ENCODE measurements around the gene FBN1.
A peak's percentile ranks its signal among the peaks of the same experiment; 100 is the strongest.

The FBN1 gene

GRCh38 chr15:48380198-48380597 is 265.3 kb downstream of the FBN1 start:
- no peaks in the 10 kb centered on the region for H3K36me3 ChIP-seq (ENCODE audit: control insufficient read depth, insufficient read depth, low read length, severe bottlenecking)
- DNase-seq (ENCODE audit: low read depth), result no peak

GRCh38 chr15:48375767-48376166 is 269.7 kb downstream of the FBN1 start:
- no peaks in the 10 kb centered on the region for H3K27me3 ChIP-seq (replicated peaks; ENCODE audit: control insufficient read depth, insufficient read depth, low read length)
- H3K4me1 ChIP-seq (ENCODE audit: control insufficient read depth, insufficient read depth, low read length), result peaks cover 34% of the 10 kb centered on the region
- H3K4me3 ChIP-seq (ENCODE audit: low read length), result no peak overlapping the region
- no peaks in the 10 kb centered on the region for H3K36me3 ChIP-seq (ENCODE audit: control insufficient read depth, insufficient read depth, low read length, severe bottlenecking)
- H3K9ac ChIP-seq (ENCODE audit: low read length), result no peak overlapping the region
- no peak for DNase-seq (ENCODE audit: low read depth)
- no peaks in the 10 kb centered on the region for H3K9me3 ChIP-seq (ENCODE audit: control insufficient read depth, low read length)

More at GRCh38 chr15:48380198-48380597, 265.3 kb downstream of the FBN1 start:
- Histone ChIP-seq H3K4me1 (ENCODE audit: control insufficient read depth, insufficient read depth, low read length) (peaks cover 16% of the 10 kb centered on the region), H3K27me3 (replicated peaks; ENCODE audit: control insufficient read depth, insufficient read depth, low read length) (no peaks in the 10 kb centered on the region), H3K9me3 (ENCODE audit: control insufficient read depth, low read length) (no peaks in the 10 kb centered on the region), H3K9ac (ENCODE audit: low read length) (no peak overlapping the region), H3K4me3 (ENCODE audit: low read length) (no peak overlapping the region)

GRCh38 chr15:48374472-48374871 is 271.0 kb downstream of the FBN1 start:
- Histone ChIP-seq H3K27me3 (replicated peaks; ENCODE audit: control insufficient read depth, insufficient read depth, low read length) (no peaks in the 10 kb centered on the region), H3K36me3 (ENCODE audit: control insufficient read depth, insufficient read depth, low read length, severe bottlenecking) (no peaks in the 10 kb centered on the region)

GRCh38 chr15:48373821-48374451 is 271.6 kb downstream of the FBN1 start:
- Histone ChIP-seq H3K36me3 (ENCODE audit: control insufficient read depth, insufficient read depth, low read length, severe bottlenecking) (no peaks in the 10 kb centered on the region), H3K9ac (ENCODE audit: low read length) (peak overlapping the region; percentile 3), H3K9me3 (ENCODE audit: control insufficient read depth, low read length) (no peaks in the 10 kb centered on the region), H3K4me1 (ENCODE audit: control insufficient read depth, insufficient read depth, low read length) (peaks cover 42% of the 10 kb centered on the region), H3K4me3 (ENCODE audit: low read length) (peak overlapping the region; percentile 58), H3K27me3 (replicated peaks; ENCODE audit: control insufficient read depth, insufficient read depth, low read length) (no peaks in the 10 kb centered on the region)
- DNase-seq (ENCODE audit: low read depth), result peak; percentile 86

More at GRCh38 chr15:48374472-48374871, 271.0 kb downstream of the FBN1 start:
- Histone ChIP-seq H3K9ac (ENCODE audit: low read length) (no peak overlapping the region), H3K4me1 (ENCODE audit: control insufficient read depth, insufficient read depth, low read length) (peaks cover 44% of the 10 kb centered on the region), H3K9me3 (ENCODE audit: control insufficient read depth, low read length) (no peaks in the 10 kb centered on the region), H3K4me3 (ENCODE audit: low read length) (peak overlapping the region; percentile 58)
- DNase-seq (ENCODE audit: low read depth), result no peak

- H3K4me1 ChIP-seq (ENCODE audit: control insufficient read depth, insufficient read depth, low read length), result peaks cover 46% of the 10 kb centered on the region
- H3K9me3 ChIP-seq (ENCODE audit: control insufficient read depth, low read length), result no peaks in the 10 kb centered on the region
- H3K4me3 ChIP-seq (ENCODE audit: low read length), result no peak overlapping the region
- H3K27me3 ChIP-seq (replicated peaks; ENCODE audit: control insufficient read depth, insufficient read depth, low read length), result no peaks in the 10 kb centered on the region
- H3K36me3 ChIP-seq (ENCODE audit: control insufficient read depth, insufficient read depth, low read length, severe bottlenecking), result no peaks in the 10 kb centered on the region
- peak; percentile 51 for DNase-seq (ENCODE audit: low read depth)
- no peak overlapping the region for H3K9ac ChIP-seq (ENCODE audit: low read length)
These were observed 273.5 kb downstream of the FBN1 start for GRCh38 chr15:48371961-48372360.

- H3K4me3 ChIP-seq (ENCODE audit: low read length), result no peak overlapping the region
- no peaks in the 10 kb centered on the region for H3K27me3 ChIP-seq (replicated peaks; ENCODE audit: control insufficient read depth, insufficient read depth, low read length)
- no peaks in the 10 kb centered on the region for H3K36me3 ChIP-seq (ENCODE audit: control insufficient read depth, insufficient read depth, low read length, severe bottlenecking)
- no peak for DNase-seq (ENCODE audit: low read depth)
- H3K9me3 ChIP-seq (ENCODE audit: control insufficient read depth, low read length), result no peaks in the 10 kb centered on the region
- H3K9ac ChIP-seq (ENCODE audit: low read length), result no peak overlapping the region
- peaks cover 50% of the 10 kb centered on the region for H3K4me1 ChIP-seq (ENCODE audit: control insufficient read depth, insufficient read depth, low read length)
These were observed 274.0 kb downstream of the FBN1 start for GRCh38 chr15:48371550-48371949.

GRCh38 chr15:48370460-48370859 is 275.0 kb downstream of the FBN1 start:
- Histone ChIP-seq H3K4me3 (ENCODE audit: low read length) (no peak overlapping the region), H3K27me3 (replicated peaks; ENCODE audit: control insufficient read depth, insufficient read depth, low read length) (no peaks in the 10 kb centered on the region), H3K9me3 (ENCODE audit: control insufficient read depth, low read length) (no peaks in the 10 kb centered on the region), H3K4me1 (ENCODE audit: control insufficient read depth, insufficient read depth, low read length) (peaks cover 53% of the 10 kb centered on the region), H3K9ac (ENCODE audit: low read length) (peak overlapping the region; percentile 5), H3K36me3 (ENCODE audit: control insufficient read depth, insufficient read depth, low read length, severe bottlenecking) (no peaks in the 10 kb centered on the region)
- DNase-seq (ENCODE audit: low read depth), result peak; percentile 92

GRCh38 chr15:48367483-48367882 is 278.0 kb downstream of the FBN1 start:
- Histone ChIP-seq H3K9ac (ENCODE audit: low read length) (no peak overlapping the region), H3K4me1 (ENCODE audit: control insufficient read depth, insufficient read depth, low read length) (peaks cover 47% of the 10 kb centered on the region), H3K9me3 (ENCODE audit: control insufficient read depth, low read length) (no peaks in the 10 kb centered on the region), H3K27me3 (replicated peaks; ENCODE audit: control insufficient read depth, insufficient read depth, low read length) (no peaks in the 10 kb centered on the region), H3K36me3 (ENCODE audit: control insufficient read depth, insufficient read depth, low read length, severe bottlenecking) (no peaks in the 10 kb centered on the region), H3K4me3 (ENCODE audit: low read length) (no peak overlapping the region)
- no peak for DNase-seq (ENCODE audit: low read depth)

- DNase-seq (ENCODE audit: low read depth), result no peak
- H3K9me3 ChIP-seq (ENCODE audit: control insufficient read depth, low read length), result peaks cover 3% of the 10 kb centered on the region
- no peaks in the 10 kb centered on the region for H3K36me3 ChIP-seq (ENCODE audit: control insufficient read depth, insufficient read depth, low read length, severe bottlenecking)
- no peak overlapping the region for H3K4me3 ChIP-seq (ENCODE audit: low read length)
- no peak overlapping the region for H3K9ac ChIP-seq (ENCODE audit: low read length)
- H3K27me3 ChIP-seq (replicated peaks; ENCODE audit: control insufficient read depth, insufficient read depth, low read length), result no peaks in the 10 kb centered on the region
- H3K4me1 ChIP-seq (ENCODE audit: control insufficient read depth, insufficient read depth, low read length), result peaks cover 39% of the 10 kb centered on the region
These were observed 278.8 kb downstream of the FBN1 start for GRCh38 chr15:48366584-48367312.

- H3K4me3 ChIP-seq (ENCODE audit: low read length), result no peak overlapping the region
- no peak for DNase-seq (ENCODE audit: low read depth)
- peaks cover 3% of the 10 kb centered on the region for H3K9me3 ChIP-seq (ENCODE audit: control insufficient read depth, low read length)
- H3K9ac ChIP-seq (ENCODE audit: low read length), result no peak overlapping the region
- no peaks in the 10 kb centered on the region for H3K36me3 ChIP-seq (ENCODE audit: control insufficient read depth, insufficient read depth, low read length, severe bottlenecking)
- peaks cover 28% of the 10 kb centered on the region for H3K4me1 ChIP-seq (ENCODE audit: control insufficient read depth, insufficient read depth, low read length)
- no peaks in the 10 kb centered on the region for H3K27me3 ChIP-seq (replicated peaks; ENCODE audit: control insufficient read depth, insufficient read depth, low read length)
These were observed 279.9 kb downstream of the FBN1 start for GRCh38 chr15:48365575-48365974.

- Histone ChIP-seq H3K9ac (ENCODE audit: low read length) (no peak overlapping the region), H3K27me3 (replicated peaks; ENCODE audit: control insufficient read depth, insufficient read depth, low read length) (no peaks in the 10 kb centered on the region), H3K9me3 (ENCODE audit: control insufficient read depth, low read length) (peaks cover 3% of the 10 kb centered on the region), H3K4me1 (ENCODE audit: control insufficient read depth, insufficient read depth, low read length) (peaks cover 29% of the 10 kb centered on the region), H3K4me3 (ENCODE audit: low read length) (no peak overlapping the region), H3K36me3 (ENCODE audit: control insufficient read depth, insufficient read depth, low read length, severe bottlenecking) (no peaks in the 10 kb centered on the region)
- no peak for DNase-seq (ENCODE audit: low read depth)
These were observed 282.0 kb downstream of the FBN1 start for GRCh38 chr15:48363474-48363873.

All from adipocyte (in vitro differentiated cells).